Prostate gland (tissue), 2 donors: ENCODE measurements around the gene TMEM91. TPM values are rescaled to one million over a fixed set of nuclear protein-coding genes. Genes with fewer than 3 reads are reported as not detected.

ENCODE experiments used
- DNase-seq: peaks from one replicate; pipeline ENCODE4 v3.0.0-alpha.2; 2019; ENCODE audit warnings: low spot score
- H3K27ac ChIP-seq, 2 donors: fragments of 200-600 bp; sonication (generic); 2 replicates each; pipeline ENCODE4 v1.5.1; 2017 to 2019
- H3K27me3 ChIP-seq: fragments of 200-600 bp; sonication (generic); replicated peaks from 2 replicates; pipeline ENCODE4 v1.5.1; 2019; ENCODE audit not compliant: insufficient read depth
- H3K36me3 ChIP-seq, 2 donors: fragments of 200-600 bp; sonication (generic); 1 replicate in 1 of 2; 2 replicates in 1 of 2; pipeline versions ENCODE4 v1.5.1 to v1.8.1; 2017 to 2019
- H3K4me1 ChIP-seq: fragments of 200-600 bp; sonication (generic); replicated peaks from 2 replicates; pipeline ENCODE4 v1.5.1; 2019
- H3K4me3 ChIP-seq, 2 donors: fragments of 200-600 bp; sonication (generic); 2 replicates each; pipeline ENCODE4 v1.5.1; 2017 to 2019
- H3K9me3 ChIP-seq: fragments of 200-600 bp; sonication (generic); 2 replicates; pipeline ENCODE4 v1.5.1; 2017
- CTCF ChIP-seq, 4 experiments: fragments of 200-600 bp in 2 of 4; fragments of 450-650 bp in 2 of 4; sonication (generic) in 2 of 4; IDR thresholded peaks; 1 replicate in 3 of 4; 2 replicates in 1 of 4; pipeline ENCODE4 v1.5.1; 2016 to 2019; ENCODE audit warnings: antibody characterized with exemption in 4 of 4, mild to moderate bottlenecking in 2 of 4, moderate library complexity in 2 of 4
- POLR2A ChIP-seq: fragments of 450-650 bp; IDR thresholded peaks from one replicate; pipeline ENCODE4 v1.6.1; 2016; ENCODE audit warnings: antibody characterized with exemption, mild to moderate bottlenecking
- POLR2AphosphoS5 ChIP-seq: sonication (generic); formaldehyde crosslinking; IDR thresholded peaks from one replicate; pipeline ENCODE4 v1.6.1; 2017; ENCODE audit warnings: antibody characterized with exemption
- WGBS: methylation state at CpG from one replicate; pipeline ENCODE4 v1.1.5; 2018; 5-methylcytosine and 5-hydroxymethylcytosine counted together
- intact Hi-C: fragments of 100-400 bp; cut with DNase I; formaldehyde crosslinking; loops from one replicate; pipeline ENCODE4 v1.14.2; 2022
- total RNA-seq, 2 donors: library from RNA; depleted of rRNA; stranded (reverse); fragments of >200 nt; gene quantifications; one replicate each; pipeline ENCODE4 v1.1.0, GENCODE V29; 2016

TMEM91 gene
- total RNA-seq, 2 donors from 2014 or later = 15.7 to 19.7 TPM

- WGBS = 88% methylated on average over 8 of the region's 9 CpGs
- H3K27ac ChIP-seq = no peak overlapping the region
- H3K36me3 ChIP-seq = peaks cover 6 to 11% of the 10 kb centered on the region in 2 donors
- TF ChIP-seq CTCF (IDR thresholded peaks at IDR 0.05) = no peak
- TF ChIP-seq POLR2AphosphoS5 = no peak
- TF ChIP-seq POLR2A = no peak
- no peaks in the 10 kb centered on the region for H3K27me3 ChIP-seq
- intact Hi-C loops = no loop called here
- H3K4me1 ChIP-seq = peaks cover 5% of the 10 kb centered on the region
- H3K9me3 ChIP-seq = no peaks in the 10 kb centered on the region
- H3K4me3 ChIP-seq = no peak overlapping the region
- DNase-seq = no peak
Observed at GRCh38 chr19:41415154-41415571, 38.8 kb downstream of the TMEM91 start.

GRCh38 chr19:41416194-41416674 lies 39.9 kb downstream of the TMEM91 start:
- WGBS = 82% methylated on average over 12 of the region's 12 CpGs
- Histone ChIP-seq H3K27me3 (no peaks in the 10 kb centered on the region), H3K36me3 (peaks cover 6 to 8% of the 10 kb centered on the region in 2 donors)

GRCh38 chr19:41420101-41420880 lies 44.0 kb downstream of the TMEM91 start:
- Histone ChIP-seq H3K36me3 (peaks cover 10 to 11% of the 10 kb centered on the region in 2 donors), H3K4me1 (no peaks in the 10 kb centered on the region), H3K27me3 (no peaks in the 10 kb centered on the region), H3K9me3 (no peaks in the 10 kb centered on the region), H3K27ac (no peak overlapping the region), H3K4me3 (no peak overlapping the region)
- 77% methylated on average over 8 of the region's 8 CpGs for WGBS
- TF ChIP-seq POLR2AphosphoS5 (no peak), POLR2A (no peak), CTCF (IDR thresholded peaks at IDR 0.05) (no peak)
- intact Hi-C loops = no loop called here
- no peak for DNase-seq

More at GRCh38 chr19:41416194-41416674, 39.9 kb downstream of the TMEM91 start:
- intact Hi-C loops = no loop called here
- DNase-seq = no peak
- Histone ChIP-seq H3K4me1 (peaks cover 5% of the 10 kb centered on the region), H3K4me3 (no peak overlapping the region), H3K9me3 (no peaks in the 10 kb centered on the region), H3K27ac (no peak overlapping the region)
- TF ChIP-seq POLR2AphosphoS5 (no peak), CTCF (IDR thresholded peaks at IDR 0.05) (no peak), POLR2A (no peak)

GRCh38 chr19:41421314-41421713 lies 45.0 kb downstream of the TMEM91 start:
- Histone ChIP-seq H3K36me3 (peaks cover 10 to 11% of the 10 kb centered on the region in 2 donors), H3K27me3 (no peaks in the 10 kb centered on the region), H3K4me1 (no peaks in the 10 kb centered on the region), H3K27ac (no peak overlapping the region), H3K4me3 (no peak overlapping the region), H3K9me3 (no peaks in the 10 kb centered on the region)
- 83% methylated on average over 6 of the region's 6 CpGs for WGBS
- no peak for TF ChIP-seq CTCF (IDR thresholded peaks at IDR 0.05)
- TF ChIP-seq POLR2AphosphoS5 = no peak
- TF ChIP-seq POLR2A = no peak
- intact Hi-C loops = no loop called here
- DNase-seq = no peak

- no peaks in the 10 kb centered on the region for H3K27me3 ChIP-seq
- no peaks in the 10 kb centered on the region for H3K4me1 ChIP-seq
- no peak for DNase-seq
- no peak overlapping the region for H3K27ac ChIP-seq
- TF ChIP-seq CTCF (IDR thresholded peaks at IDR 0.05) (no peak), POLR2AphosphoS5 (no peak), POLR2A (no peak)
- 94% methylated on average over 20 of the region's 20 CpGs for WGBS
- no peaks in the 10 kb centered on the region for H3K9me3 ChIP-seq
- intact Hi-C loops = no loop called here
- H3K36me3 ChIP-seq = peaks cover 10 to 11% of the 10 kb centered on the region in 2 donors
- H3K4me3 ChIP-seq = no peak overlapping the region
Observed at GRCh38 chr19:41421973-41422372, 45.6 kb downstream of the TMEM91 start.
